SK-N-SH (cell line): ENCODE data around the gene EDDM13.

Experiments used
- EP300 ChIP-seq, 2 experiments: IDR thresholded peaks; 2 replicates each; pipeline versions ENCODE4 v1.4.0 to v1.6.1; 2012; ENCODE audit warnings: borderline replicate concordance in 1 of 2, low read depth in 1 of 2, low read length in 1 of 2
- NRF1 ChIP-seq: IDR thresholded peaks from 2 replicates; pipeline ENCODE4 v1.6.1; 2012; ENCODE audit warnings: low read depth, mild to moderate bottlenecking, low read length
- POLR2AphosphoS5 ChIP-seq: IDR thresholded peaks from 2 replicates; pipeline ENCODE4 v1.6.1; 2012; ENCODE audit warnings: low read depth, low read length
- TF ChIP-seq, protein P1 (sequence below): fragments of 200-600 bp; sonication (generic); IDR thresholded peaks from 2 replicates; pipeline ENCODE4 v1.6.1; 2017; ENCODE audit warnings: antibody characterized with exemption, mild to moderate bottlenecking, moderate library complexity
- TF ChIP-seq, protein P2 (sequence below): IDR thresholded peaks from 2 replicates; pipeline ENCODE4; 2012

DNA sequence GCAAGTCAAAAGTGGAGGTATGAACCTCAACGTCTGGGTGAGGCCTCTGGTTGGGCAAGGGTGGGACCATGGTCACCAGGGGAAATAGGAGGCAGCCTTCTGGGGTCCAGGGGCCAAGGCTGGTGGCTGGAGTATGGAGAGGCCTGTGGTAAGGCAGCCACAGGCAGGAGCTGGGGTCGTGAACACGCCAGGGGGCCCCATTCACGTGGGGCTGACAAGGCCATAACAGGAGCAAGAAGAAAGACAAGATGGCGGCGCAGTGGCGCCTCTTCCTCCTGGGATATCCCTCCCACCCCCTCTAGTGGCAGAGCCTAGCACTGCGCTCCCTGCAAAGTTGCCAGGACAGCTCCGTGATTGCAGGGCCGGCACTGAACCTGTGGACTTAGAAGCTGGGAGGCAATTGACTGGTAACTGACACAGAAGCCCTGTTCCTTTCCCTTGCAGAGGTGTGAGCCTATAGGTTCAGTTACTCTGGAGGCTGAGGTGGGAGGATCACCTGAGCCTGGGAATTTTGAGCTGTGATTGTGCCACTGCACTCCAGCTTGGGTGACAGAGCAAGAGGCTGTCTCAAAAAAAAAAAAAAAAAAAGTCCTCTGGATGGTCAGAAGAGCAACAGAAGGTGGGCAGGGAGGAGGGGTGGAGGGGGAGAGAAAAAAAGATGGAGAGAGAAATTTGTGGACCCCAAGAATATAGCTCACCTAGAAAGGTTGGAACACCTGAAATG, 19.7 kb upstream of the EDDM13 start:
- TF ChIP-seq, protein P1, sequence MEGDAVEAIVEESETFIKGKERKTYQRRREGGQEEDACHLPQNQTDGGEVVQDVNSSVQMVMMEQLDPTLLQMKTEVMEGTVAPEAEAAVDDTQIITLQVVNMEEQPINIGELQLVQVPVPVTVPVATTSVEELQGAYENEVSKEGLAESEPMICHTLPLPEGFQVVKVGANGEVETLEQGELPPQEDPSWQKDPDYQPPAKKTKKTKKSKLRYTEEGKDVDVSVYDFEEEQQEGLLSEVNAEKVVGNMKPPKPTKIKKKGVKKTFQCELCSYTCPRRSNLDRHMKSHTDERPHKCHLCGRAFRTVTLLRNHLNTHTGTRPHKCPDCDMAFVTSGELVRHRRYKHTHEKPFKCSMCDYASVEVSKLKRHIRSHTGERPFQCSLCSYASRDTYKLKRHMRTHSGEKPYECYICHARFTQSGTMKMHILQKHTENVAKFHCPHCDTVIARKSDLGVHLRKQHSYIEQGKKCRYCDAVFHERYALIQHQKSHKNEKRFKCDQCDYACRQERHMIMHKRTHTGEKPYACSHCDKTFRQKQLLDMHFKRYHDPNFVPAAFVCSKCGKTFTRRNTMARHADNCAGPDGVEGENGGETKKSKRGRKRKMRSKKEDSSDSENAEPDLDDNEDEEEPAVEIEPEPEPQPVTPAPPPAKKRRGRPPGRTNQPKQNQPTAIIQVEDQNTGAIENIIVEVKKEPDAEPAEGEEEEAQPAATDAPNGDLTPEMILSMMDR, result peak; percentile 83
- TF ChIP-seq NRF1 (no peak), POLR2AphosphoS5 (no peak), EP300 (IDR thresholded peaks at IDR 0.05; ENCODE audit: borderline replicate concordance in 1 of 2, low read depth in 1 of 2, low read length in 1 of 2) (no peak)
- TF ChIP-seq, protein P2, sequence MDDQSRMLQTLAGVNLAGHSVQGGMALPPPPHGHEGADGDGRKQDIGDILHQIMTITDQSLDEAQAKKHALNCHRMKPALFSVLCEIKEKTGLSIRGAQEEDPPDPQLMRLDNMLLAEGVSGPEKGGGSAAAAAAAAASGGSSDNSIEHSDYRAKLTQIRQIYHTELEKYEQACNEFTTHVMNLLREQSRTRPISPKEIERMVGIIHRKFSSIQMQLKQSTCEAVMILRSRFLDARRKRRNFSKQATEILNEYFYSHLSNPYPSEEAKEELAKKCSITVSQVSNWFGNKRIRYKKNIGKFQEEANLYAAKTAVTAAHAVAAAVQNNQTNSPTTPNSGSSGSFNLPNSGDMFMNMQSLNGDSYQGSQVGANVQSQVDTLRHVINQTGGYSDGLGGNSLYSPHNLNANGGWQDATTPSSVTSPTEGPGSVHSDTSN, result no peak
